Measurements from ENCODE around the gene CLEC16A.

The CLEC16A gene

GRCh38 chr16:11225677-11226549 is 281.5 kb downstream of the CLEC16A start:
- no peak for DNase-seq

DNA sequence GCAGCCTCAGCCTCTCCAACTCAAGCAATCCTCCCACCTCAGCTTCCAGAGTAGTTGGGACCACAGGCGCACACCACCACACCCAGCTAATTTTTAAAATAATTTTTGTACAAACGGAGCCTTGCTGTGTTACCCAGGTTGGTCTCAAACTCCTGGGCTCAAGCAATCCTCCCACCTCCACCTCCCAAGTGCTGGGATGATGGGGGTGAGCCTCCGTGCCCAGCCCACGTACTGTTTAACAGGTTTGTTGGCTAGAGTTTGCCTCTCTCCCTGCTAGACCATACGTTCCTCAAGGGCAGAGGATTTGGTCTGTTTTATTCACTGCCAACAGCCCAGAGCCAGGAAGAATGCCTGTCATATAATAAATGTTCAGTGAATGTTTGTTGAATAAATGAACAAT is 285.1 kb downstream of the CLEC16A start:
- no peak for DNase-seq

- peak in 1 of 14 donors; percentile 81 for DNase-seq
Measured at GRCh38 chr16:11229906-11230305, 285.5 kb downstream of the CLEC16A start.

- no peak for DNase-seq
Measured at GRCh38 chr16:11231367-11231970, 287.1 kb downstream of the CLEC16A start.
